GM19351 (cell line): ENCODE data around the gene EPS8L3.
"Not testable (repeated sequence)": the region's sequence is repeated elsewhere in the genome, so short reads cannot be mapped to it uniquely, and the experiment has no call there.

Source experiments
- ATAC-seq: cut with Tn5 transposase; IDR thresholded peaks from one replicate; pipeline ENCODE4 v1.9.1; 2021; ENCODE audit warnings: mild to moderate bottlenecking, moderate library complexity; ENCODE audit not compliant: unreplicated experiment

Gene EPS8L3

DNA sequence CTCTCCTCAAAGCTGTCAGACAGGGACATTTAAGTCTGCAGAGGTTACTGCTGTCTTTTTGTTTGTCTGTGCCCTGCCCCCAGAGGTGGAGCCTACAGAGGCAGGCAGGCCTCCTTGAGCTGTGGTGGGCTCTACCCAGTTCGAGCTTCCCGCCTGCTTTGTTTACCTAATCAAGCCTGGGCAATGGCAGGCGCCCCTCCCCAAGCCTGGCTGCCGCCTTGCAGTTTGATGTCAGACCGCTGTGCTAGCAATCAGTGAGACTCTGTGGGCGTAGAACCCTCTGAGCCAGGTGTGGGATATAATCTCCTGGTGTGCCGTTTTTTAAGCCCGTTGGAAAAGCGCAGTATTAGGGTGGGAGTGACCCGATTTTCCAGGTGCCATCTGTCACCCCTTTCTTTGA, 15.4 kb downstream of the EPS8L3 start:
- ATAC-seq, result not testable (repeated sequence)

DNA sequence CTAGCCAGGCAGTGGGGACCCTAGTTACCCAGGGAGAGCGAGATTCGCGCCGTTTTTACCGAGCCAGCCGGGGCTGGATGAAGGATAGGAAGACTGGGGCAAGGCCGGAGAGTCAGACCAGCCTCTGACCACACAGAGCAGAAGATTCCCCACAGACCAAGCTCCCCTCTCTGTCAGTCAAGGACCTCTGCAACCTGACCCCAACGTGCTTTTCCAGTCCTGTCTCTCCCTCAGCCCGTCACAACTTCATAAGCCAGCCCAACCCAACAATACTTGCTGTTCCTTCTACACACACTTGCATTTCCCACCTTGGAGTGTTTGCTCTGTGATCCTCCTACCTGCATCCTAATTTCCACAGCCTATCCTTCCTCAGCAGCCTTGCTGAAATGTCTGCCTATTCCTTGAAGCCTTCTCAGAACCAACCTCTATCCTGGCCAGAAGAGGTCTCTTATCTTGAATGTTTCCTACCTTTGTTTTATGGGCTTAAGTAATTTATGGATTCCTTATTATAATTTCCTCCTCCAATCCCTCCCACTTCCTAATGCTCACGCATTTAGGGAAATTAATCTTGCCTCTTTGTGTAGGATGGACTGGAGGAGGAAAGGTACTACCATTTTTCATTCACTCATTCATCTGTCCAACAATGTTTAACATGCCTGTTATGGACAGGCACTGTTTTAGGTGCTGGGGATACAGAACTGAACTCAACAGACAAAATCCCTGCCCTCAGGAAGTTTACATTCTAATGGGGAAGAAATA, 22.9 kb downstream of the EPS8L3 start, which contains the start of gene GSTM3:
GSTM3 (minus strand) TSS at position 424 of the 759 bp plus-strand sequence. CDS start 751 bp downstream, outside the sequence.
- no peak for ATAC-seq

DNA sequence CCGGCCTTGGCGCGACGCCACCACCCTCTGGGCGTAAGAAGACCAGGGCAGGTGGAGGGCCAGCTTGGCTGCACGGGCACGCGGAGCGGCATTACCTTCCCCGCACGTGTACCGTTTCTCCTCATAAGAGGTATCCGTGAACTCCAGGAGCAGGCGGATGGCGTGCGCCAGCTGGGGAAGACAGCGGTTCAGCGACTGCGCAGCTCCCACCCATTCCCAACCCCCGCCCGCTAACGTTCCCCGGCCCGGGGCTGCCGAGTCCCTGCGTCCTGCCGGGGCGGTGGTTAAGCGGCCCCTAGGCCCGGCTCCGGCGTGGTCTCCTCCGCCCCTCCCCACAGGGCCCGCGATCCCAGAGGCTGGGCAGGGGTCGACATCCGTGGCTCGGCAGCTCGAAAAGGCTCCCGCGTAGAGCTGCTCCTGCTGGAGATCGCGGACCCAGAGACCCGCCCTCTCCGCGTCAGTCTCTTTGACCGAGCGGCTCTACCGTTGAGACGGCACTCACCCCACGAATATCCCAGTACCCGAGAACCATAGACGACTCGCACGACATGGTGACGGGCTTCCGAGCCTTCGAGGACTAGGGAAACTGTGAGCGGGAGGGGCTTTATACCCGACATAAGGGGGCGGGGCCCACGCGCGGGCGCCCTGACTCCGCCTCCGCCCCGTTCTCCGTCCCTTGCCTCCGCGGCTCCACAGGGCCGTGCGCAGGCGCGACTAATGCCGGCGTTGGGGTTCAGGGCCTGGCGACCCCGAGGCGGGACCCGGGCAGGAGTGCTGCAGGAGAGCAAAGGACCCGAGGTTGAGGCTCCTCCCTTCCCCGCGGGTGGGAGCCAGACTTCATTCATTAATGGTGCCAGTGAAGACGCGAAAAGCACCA, 23.7 kb downstream of the EPS8L3 start:
- peak; percentile 92 for ATAC-seq

DNA sequence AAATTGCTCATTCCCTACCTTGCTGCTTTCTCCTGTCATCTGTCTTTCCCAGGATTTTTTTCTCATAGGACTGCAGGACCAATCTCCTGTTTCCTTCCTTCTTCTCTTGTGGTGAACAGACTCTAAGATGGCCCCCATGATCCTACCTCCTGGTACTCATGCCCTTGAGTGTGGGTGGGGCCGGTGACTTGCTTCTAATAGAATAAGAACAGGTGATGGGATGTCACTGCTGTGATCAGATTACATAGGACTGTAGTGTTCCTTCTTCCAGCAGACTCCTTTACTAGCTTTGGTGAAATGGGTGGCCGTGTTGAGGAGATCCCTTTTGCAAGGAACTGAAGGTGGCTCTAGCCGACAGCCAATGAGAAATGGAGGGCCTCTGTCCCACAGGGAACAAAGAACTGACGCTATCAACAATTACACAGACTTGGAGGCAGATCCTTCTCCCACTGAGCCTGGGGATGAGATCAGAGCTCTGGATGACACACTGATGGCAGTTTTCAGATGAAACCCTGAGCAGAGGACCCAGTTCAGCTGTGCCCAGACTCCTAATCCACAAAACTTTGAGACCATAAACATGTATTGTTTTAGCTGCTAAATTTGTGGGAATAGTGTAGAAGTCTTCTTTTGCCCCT, 30.4 kb downstream of the EPS8L3 start:
- no peak for ATAC-seq

DNA sequence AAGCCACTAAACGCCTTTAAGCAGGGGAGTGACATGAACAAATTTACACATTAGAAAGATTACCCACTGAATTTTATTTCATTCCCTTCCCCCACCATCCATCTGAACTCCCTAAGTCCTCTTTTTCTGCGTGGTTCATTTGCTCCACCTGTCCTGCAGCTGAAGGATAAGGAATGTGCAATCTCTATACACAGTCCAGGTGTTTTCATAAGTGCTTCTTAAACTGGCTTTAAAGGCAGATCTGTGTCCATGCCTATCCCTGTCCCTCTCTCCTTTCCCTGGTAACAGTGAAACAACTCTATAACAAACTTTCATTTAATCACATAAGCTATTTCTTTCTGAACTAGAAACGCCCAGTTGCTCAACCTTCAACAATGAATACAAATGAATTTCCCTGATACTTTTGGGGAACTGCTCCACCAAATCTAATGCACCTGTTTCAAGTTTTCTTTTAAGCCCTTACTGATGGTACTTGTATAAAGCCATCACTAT, 31.3 kb downstream of the EPS8L3 start:
- ATAC-seq, result no peak

DNA sequence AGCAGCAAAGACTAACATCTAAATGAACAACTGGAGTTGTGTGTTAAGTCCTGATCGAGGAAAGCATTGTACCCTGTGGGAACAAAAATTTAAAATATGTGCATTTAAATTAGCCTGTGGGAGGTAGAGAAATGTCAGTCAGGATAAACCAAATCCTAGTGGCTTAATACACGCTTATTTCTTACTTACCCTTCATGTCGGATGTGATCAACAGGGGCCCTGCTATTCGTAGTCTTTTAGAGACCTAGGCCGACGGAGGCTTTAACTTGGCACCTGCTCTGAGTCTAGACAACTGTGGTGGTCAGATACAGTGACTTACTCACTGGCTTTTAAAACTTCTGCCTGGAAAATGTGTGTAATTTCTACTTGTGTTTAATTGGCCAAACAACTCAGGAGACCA, 33.1 kb downstream of the EPS8L3 start:
- ATAC-seq, result no peak

DNA sequence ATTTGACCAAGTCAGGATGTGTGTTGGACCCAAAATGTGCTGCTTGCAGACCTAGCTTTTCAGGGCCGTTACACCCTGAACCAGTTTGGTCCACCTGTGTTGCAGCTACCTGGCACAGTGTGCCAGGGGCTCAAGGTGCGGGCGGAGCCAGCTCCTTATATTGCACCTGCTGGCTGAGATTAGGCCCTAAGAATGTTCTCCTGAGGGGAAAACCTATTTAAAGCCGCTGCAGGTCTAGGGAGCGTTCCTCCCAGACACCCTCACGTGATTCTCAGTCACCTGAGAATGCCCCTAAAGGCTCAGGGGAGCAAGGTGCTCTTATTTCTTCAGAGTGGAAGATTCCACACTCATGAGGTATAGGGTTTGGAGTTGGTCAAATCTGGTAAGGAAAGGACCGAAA, 34.9 kb downstream of the EPS8L3 start:
- ATAC-seq, result no peak

DNA sequence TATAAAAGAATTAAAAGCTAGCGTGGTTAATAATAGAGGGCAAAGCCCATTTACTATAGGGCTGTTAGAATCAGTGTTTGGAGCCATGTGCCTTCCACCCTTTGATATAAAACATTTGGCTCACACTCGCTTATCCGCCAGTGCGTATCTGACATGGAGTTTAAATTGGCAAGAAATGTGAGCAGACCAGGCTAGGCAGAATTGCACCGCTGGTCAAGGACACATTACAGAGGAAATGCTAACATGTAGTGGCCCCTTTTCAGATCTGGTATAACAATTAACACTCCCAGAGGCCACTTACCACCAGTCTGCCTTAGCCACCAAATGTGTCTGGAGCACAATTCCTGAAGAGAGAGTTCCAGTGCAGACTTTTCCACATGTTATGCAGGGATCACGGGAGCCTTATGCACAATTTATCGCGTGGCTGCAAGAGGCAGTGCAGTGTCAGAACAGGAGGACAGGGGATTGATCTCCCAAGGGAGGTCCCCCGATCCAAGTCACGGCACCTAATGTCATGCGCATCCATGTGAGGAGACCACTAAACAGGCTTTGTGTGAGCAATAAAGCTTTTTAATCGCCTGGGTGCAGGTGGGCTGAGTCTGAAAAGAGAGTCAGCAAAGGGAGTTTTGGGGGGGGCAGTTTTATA, 36.9 kb downstream of the EPS8L3 start:
- ATAC-seq, result no peak

DNA sequence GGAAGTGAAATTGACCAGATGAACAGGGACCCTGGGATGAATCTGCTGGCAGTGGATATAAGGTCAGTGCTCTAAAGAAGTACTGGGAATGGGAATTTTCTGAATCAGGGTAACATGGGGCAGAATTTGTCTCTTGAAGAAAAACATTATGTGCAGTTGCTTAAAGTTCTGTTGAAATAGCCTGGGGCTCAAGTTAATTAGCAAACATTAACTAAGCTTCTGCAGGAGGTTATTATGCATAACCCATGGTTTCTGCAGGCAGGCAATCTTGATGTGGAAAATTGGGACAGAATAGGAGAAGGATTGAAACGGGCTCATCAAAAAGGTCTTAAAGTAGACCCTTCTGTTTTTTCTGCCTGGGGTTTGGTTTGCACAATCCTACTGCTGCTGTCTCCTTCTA, 37.7 kb downstream of the EPS8L3 start:
- no peak for ATAC-seq

DNA sequence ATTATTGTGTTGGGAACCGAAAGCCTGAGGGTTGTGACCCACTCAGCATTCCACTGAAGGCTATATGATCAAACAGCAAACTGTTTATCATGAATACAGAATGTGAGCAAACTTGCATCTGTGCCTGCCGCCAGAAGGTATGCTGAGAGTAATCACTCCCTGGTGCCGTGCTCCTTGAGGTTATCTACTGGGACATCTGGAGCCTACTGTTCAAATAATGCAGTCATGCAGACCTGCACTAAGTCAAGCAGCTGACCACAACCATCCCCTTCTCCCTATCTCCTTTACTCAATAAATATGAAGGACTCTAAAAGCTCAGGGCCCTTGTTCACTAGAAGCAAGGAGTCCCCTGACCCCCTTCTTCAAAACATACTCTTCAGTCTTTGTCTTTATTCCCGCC, 38.2 kb downstream of the EPS8L3 start:
- no peak for ATAC-seq

DNA sequence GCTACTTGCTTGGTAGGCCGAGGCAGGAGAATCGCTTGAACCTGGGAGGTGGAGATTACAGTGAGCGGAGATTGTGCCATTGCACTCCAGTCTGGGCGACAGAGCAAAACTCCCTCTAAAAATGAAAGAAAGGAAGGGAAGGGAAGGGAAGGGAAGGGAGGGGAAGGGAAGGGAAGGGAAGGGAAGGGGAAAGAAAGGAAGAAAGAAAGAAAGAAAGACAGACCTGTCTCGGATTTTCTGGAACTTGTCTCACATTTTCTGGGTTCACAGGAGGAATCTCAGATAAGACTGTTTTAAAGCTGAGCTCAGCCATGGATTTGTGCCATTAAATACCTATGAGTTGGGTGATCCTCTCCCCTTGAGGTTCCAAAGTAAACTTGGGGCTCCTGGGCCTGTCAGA, 38.8 kb downstream of the EPS8L3 start:
- no peak for ATAC-seq

DNA sequence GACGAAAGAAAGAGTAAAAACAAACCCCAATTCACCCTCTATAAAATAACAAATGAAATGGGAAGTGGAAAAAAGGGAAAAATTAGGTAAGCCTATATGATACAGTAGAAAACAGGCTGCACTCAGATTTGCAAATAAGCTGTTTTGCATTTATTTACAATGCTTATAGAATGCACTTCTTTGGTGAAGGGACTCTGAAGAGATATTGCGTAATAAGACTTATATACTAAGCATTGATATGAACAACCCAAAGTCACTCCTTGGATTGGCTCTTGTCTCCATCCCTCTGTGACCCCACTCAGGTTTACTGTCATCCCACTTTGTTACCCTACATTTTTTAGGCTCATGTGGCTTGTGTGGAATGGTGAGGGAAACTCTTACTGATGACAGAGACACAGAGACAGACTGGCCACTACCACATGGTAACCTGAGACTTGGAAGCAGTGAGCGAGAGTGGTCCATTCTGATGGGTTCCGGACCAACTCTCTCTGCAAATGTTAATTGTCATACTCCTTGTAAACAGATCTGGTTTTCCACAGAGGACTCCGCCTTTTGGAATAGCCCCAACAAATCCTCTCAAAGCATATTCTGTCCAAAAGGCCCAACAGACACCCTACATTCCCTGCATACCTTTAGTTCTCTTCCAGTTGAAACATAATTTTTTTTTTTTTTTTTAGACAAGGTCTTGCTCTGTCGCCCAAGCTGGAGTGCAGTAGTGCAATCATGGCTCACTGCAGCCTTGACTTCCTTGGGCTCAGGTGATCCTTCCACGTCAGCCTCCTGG, 40.6 kb downstream of the EPS8L3 start:
- ATAC-seq, result no peak

DNA sequence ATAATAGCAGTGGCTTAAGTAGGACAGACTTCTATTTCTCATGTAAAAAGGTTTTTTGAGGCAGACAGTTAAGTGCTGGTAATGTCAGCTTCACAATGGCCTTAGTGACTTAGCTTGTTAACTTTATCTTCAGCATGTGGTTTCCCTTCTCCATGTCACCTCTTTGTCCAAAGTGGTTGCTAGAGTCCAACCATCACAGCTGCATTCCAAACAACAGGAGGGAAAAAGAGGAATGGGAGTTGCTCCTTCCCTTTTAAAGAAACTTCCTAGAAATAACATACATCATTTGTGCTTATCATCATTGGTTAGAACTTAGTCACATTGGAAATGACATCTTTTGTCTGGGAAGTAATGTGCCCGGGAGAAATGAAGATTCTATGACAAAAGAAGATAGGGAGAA, 41.8 kb downstream of the EPS8L3 start:
- no peak for ATAC-seq

DNA sequence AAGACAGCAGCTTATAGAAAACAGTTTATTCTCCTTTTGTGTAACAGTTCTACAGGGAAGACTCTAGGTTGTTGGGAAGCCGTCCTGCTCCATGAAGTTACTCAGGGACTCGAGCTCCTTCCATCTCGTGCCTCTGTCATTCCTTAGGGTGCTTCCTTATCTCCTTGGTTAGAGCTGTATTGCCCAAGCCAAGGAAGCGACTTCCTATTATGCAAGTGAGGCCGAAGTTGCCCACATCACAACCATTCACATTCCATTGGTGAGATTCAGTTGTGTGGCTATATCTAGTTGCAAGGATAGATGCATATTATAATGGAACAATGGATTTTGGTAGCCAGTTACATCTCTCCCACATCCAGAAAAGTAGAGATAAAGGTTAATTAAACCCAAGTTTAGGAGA, 42.7 kb downstream of the EPS8L3 start:
- ATAC-seq, result no peak

DNA sequence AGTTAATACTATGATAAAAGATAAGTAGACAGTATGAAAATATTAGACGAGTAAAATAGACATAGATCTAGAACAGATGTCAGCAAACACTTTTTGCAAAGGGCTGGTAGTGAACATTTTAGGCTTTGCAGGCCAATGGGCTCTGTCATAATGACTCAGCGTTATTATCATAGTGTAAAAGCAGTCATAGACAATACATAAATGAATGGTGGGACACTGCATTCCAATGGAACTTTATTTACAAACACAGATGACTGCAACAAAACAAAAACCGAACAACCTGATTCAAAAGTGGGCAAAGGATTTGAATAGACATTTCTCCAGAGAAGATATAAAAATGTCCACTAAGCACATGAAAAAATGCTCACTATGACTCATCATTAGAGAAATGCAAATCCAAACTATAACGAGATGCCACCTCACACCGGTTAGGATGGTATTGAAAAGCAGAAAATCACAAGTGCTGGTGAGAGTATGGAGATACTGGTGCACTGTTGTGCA, 44.3 kb downstream of the EPS8L3 start:
- no peak for ATAC-seq

DNA sequence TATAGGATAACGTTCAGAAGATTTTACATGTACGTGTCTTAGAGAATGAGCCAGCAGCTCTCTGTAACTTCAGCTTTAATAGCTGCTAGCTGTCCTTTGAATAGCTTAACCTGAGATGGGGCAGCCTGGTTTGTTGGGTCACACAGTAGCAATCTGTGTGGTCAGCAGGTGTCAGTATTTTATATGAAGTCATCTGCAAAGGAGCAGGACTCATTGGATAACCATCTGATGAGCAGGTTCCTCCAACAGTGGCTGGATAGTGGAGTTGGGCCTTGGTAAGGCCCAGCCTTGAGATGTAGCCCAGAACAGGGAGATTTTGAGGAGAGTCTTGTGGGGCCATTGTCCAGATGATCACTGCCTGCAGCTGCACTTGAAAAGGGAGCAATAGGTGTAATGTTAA, 45.2 kb downstream of the EPS8L3 start:
- no peak for ATAC-seq

DNA sequence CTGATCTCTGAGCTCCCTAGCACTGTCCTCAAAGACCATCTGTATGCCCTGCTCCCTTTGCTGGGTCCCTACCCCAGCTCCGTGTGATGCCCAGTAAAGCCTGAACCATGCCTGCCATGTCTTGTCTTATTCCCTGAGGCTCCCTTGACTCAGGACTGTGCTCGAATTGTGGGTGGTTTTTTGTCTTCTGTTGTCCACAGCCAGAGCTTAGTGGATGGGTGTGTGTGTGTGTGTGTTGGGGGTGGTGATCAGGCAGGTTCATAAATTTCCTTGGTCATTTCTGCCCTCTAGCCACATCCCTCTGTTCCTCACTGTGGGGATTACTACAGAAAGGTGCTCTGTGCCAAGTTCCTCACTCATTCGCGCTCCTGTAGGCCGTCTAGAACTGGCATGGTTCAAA, 46.0 kb downstream of the EPS8L3 start:
- no peak for ATAC-seq

DNA sequence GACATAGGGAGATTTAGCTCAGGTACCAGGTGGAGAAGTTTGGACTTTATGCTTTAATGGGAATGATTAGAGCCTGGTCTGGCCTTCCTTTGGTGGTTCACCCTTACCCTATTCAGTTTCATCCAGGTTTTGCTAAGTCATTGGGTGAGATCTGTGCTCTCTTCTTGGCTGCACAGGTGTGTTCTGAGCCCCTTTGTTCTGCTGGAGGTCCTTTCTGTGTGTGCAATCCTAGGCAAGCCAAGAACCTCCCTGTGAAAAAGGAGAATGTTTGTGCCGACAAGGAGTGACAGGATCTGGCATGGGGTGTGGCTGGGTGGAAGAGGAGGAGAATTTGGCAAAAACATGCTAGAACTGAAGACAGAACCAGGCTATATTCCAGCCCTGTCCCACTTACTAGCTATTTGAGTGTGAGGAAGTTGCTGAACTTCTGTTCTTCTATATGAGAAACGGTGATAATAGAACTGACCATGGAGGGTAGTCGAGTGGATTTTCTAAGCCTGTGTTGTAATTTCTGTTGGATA, 47.1 kb downstream of the EPS8L3 start:
- ATAC-seq, result no peak

DNA sequence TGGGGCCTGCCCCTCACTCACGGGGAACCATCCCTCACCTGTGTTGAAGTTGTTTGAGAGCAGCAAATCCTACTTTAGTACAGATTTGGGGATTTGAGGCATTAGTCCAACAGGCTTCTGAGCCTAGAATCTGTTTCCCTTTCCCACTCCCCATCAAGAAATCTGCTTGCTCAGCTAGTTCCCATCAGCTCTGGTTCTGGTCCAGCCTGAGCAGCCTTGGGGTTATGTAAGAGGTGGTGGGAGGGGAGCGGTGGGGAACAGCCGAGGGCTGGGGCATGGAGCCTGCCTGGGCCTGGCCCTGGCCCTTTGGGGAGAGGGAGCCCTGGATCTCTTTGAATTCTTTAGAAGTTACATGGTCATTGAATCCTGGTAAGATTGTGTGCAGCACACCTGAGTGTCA, 47.6 kb downstream of the EPS8L3 start:
- no peak for ATAC-seq
